Measurements from ENCODE around the gene CDK15. TPM values are rescaled to one million over a fixed set of nuclear protein-coding genes. Genes with fewer than 3 reads are reported as not detected.

CDK15 gene
- total RNA-seq, 1 experiment from 2014 or later = 47.9 TPM

DNA sequence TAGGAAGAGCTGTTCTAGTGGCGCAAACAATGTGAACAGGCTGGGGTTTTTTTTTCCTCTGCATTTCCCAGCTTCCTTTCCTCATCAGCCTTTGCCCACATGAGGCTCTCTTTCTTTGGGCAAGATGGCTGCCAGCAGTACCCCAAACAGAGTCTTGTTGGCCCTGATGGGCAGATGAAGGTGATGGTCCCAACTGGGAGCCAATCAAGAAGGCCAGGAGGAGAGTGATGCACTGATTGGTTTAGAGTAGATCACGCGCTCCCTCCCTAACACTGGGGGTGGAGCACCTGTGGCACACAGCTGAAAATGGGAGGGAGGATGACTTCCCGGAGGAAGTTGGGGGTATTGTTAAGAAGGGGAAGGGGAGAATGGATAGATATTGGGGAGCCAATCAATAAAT is 131.0 kb downstream of the CDK15 start:
- DNase-seq (ENCODE audit: low read depth) = no peak

DNA sequence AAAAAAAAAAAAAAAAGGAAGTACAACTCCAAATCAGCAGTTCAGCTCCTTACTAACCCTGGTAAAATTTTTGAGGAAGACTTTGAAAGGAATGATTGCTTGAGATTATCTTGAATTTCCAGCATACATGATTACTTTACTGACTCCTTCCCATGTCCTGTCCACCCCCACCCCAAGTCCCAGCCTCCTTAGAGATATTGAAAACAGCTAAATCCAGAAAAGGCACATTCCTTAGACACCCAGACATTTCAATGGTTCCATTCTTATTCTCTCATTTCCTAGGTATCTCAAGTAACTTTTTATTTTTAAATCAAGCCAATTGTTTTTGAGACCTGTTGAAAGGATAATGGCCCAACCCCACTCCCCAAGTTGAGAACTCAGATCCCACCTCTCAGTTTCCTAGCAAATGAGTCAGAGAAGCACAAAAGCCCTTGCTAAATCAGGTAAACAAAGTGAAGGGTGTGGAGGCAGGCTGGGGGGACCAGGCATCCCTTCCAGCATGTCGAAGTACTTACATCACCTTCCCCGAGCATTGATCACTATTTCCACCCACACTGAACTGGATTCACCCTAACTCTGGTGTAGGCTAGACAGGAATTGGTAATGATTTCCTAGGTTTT is 131.9 kb downstream of the CDK15 start:
- DNase-seq (ENCODE audit: low read depth) = no peak

DNA sequence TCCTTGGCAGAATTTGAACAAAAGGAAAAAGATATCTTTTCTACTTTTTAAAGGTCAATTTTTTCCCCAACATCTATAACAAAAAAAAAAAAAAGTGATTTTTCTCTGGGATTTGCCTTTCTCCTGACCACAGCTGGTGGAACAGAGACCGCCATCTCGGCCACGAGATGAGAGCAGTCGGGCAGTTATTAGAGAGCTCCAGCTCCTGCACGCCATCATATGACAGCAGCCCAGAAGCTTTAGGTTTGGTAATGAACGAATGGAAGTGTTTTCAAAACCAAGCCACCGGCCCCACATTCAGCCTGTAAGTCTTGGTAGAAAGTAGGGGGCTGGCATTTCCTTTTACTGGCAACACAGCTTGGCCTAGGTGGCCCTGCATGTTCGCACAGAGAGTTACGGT is 132.4 kb downstream of the CDK15 start:
- no peak for DNase-seq (ENCODE audit: low read depth)

DNA sequence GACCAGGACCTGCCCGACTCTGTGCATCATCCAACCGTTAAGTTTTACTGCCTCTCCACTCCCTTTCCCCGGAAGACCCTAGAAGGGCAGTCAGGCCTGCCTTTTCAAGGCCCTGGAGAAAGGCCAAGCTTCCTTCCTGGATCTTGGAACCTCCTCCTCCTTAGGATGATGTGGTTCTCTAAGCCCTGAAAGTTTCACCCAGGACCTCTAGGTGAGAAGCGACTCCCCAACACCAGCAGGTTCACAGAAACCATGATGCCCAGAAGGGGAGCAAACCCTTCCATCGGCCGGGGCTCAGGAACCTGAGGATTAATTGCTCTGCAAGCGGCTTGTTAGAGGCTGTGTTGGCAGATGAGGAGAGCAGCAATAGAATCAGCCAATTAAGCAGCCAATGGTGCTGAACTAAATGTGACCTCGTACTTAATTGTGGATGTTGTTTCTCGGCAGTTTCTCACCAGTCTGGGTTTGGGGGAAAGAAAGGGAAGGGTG is 133.2 kb downstream of the CDK15 start:
- no peak for DNase-seq (ENCODE audit: low read depth)

DNA sequence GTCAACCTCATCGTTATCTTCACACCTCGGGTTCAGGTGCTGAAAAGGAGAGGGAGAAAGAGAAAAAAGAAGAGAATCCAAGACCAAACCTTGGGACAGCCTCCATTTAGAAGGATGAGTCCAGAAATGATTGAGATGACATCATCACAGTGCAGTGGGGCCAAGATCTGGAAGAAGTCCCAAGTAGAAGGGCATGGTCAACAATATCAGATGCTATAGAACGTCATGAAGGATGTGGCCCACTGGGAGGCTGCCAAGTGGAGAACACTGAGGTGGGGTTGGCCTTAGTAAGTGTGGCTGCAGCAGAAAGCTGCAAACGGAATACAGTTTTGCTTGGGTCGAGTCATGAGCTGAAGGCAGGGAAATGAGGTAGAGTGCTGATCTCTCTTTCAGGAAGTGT is 136.2 kb downstream of the CDK15 start:
- no peak for DNase-seq (ENCODE audit: low read depth)

Other genes with a start within 250 kb of the CDK15 start
- gene TMEM237, start 163.0 kb upstream of the CDK15 start, total RNA-seq (2014; rRNA removed) = 92.9 and 102 TPM in 2 replicates
- gene MPP4, start 107.9 kb upstream of the CDK15 start, total RNA-seq (2014; rRNA removed) = 111 and 140 TPM in 2 replicates
- gene ALS2, start 25.6 kb upstream of the CDK15 start, total RNA-seq (2014; rRNA removed) = 24.0 and 25.8 TPM in 2 replicates
- 13.5 and 14.5 TPM in 2 replicates for gene FZD7, start 227.3 kb downstream of the CDK15 start, total RNA-seq (2014; rRNA removed)